Omental fat pad (tissue), 4 donors: Measurements from ENCODE around the gene PKP4. TPM values are rescaled to one million over a fixed set of nuclear protein-coding genes. Genes with fewer than 3 reads are reported as not detected.

Experiments used
- ATAC-seq: fragments of 150-250 bp; one replicate; pipeline ENCODE4 v1.9.1; 2016; ENCODE audit warnings: mild to moderate bottlenecking, moderate library complexity; ENCODE audit not compliant: low FRiP score
- DNase-seq: peaks from one replicate; pipeline ENCODE4 v3.0.0-alpha.2; 2019; ENCODE audit warnings: low spot score
- total RNA-seq, 4 donors: library from RNA; depleted of rRNA; stranded (reverse); fragments of >200 nt; gene quantifications; one replicate each; pipeline ENCODE4 v1.1.0, GENCODE V29; 2016
- TF ChIP-seq, protein P1 (sequence below), 3 donors: fragments of 450-650 bp; IDR thresholded peaks; one replicate each; pipeline ENCODE4 v1.5.1; 2016 to 2017; ENCODE audit warnings: antibody characterized with exemption in 3 of 3, mild to moderate bottlenecking in 3 of 3, moderate library complexity in 2 of 3

Gene PKP4
- total RNA-seq, 4 donors from 2014 or later: 25.8 to 96.9 (median 56.2) TPM

DNA sequence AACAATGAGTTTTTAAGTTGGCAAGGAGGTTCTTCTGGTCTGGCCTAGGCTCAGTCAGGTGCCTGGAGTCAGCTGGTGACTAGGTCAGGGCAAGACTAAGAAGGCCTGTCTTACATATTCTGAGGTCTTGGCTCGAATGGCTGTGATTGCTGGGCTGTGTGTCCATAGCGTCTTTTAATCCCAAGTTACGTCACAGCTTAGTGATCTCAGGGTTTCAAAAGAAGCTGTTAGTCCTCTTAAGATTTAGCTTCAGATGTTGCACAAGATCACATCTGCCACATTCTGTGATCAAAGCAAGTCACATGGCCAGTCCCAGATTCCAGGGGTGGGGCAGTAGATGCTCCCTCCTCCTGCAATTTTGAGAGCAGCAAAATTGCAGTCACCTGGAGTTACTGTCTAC lies 61.3 kb downstream of the PKP4 start:
- TF ChIP-seq, protein P1, sequence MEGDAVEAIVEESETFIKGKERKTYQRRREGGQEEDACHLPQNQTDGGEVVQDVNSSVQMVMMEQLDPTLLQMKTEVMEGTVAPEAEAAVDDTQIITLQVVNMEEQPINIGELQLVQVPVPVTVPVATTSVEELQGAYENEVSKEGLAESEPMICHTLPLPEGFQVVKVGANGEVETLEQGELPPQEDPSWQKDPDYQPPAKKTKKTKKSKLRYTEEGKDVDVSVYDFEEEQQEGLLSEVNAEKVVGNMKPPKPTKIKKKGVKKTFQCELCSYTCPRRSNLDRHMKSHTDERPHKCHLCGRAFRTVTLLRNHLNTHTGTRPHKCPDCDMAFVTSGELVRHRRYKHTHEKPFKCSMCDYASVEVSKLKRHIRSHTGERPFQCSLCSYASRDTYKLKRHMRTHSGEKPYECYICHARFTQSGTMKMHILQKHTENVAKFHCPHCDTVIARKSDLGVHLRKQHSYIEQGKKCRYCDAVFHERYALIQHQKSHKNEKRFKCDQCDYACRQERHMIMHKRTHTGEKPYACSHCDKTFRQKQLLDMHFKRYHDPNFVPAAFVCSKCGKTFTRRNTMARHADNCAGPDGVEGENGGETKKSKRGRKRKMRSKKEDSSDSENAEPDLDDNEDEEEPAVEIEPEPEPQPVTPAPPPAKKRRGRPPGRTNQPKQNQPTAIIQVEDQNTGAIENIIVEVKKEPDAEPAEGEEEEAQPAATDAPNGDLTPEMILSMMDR (IDR thresholded peaks at IDR 0.05): no peak
- DNase-seq: no peak
- ATAC-seq: peak; percentile 23

DNA sequence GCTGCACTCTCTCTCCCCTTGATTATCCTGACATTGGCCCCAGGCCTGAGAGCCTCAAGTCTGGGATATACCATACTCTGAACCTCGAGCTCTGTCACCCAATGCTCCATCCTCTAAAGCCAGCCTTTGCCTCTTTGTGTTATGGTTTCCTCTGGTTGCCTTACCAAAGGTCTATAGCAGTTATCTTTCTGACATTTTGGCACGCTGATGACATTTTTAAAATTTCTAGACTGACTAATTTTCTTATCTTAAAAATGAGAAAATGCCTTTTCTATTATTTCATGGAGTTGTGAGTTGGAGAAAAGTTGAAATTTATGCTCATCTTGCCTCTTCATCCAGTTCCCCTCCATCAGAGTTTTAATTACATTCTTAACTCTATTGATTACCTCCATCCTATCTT lies 62.7 kb downstream of the PKP4 start:
- no peak for DNase-seq
- TF ChIP-seq, protein P1 (IDR thresholded peaks at IDR 0.05): no peak
- ATAC-seq: no peak

DNA sequence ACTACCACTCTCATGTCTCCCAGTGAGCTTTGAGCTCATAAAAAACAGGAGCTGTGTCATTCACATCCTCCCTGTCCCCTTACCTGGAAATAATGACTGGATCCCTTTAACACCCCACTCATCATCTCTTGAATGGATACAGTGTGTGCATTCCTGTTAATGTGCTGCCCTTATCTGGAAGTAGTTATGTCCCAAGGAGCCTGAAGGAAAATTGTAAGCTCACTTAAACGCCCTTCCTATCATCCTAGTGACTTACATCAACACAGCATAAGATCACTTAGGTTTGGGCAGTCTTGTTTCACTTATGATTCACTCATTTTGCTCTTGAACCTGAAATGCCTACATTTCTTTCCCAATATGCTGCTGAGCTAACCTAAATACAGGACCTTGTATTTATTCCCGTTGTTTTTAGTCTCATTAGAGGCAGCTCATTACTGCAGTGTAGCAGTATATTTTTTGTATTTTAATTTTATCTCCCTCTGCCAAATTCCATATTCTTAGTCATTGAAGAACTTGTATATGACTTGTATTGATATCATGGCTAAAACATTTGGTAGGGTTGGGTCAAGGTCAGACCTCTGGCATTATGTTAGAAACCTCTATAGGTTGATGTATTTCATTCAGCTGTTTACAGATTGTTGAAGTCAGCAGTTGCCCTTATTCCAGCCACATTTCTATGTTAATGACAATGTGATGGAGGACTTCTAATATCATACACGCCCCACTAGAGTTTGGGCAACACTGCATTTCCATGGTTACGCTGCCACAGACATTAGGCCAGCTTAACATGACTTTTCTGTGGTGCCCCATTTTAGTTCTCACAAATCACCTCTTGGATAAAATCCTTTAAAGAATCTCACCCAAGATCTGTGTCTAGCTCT lies 72.9 kb downstream of the PKP4 start:
- TF ChIP-seq, protein P1 (IDR thresholded peaks at IDR 0.05): no peak
- ATAC-seq: no peak
- no peak for DNase-seq

DNA sequence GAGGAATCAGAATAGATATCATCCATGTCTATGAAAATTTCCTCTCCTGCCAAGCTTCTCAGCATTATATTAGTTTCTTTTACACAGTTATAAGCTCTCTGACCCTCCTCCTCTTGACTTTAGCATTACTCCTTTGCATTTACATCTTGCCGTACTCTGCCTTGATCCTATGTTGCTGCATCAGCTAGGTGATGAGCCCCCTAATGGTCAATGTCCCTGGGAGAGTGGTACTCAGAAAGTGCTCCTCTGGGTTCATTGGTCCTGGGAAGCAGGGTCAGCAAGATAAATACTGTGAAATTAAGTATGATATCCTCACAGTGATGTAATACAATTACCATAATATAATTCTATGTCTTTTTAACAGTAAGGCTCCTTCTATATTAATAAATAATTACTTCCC lies 74.1 kb downstream of the PKP4 start:
- DNase-seq (no peak), ATAC-seq (no peak)
- TF ChIP-seq, protein P1 (IDR thresholded peaks at IDR 0.05): no peak

DNA sequence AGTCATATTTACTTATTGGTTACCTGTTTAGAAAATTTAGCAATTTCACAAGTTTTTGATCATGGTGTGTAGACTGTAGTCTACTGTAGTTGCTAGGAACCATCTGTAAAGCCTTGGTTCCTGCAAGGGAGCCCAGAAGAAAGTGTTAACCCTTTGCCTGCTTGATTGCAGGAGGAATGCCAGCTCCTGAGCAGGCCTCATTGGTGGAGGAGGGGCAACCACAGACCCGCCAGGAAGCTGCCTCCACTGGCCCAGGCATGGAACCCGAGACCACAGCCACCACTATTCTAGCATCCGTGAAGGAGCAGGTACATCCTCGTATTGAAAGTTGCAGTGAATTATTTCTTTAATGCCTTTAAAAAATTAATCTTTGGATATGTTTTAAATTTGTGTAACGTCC lies 76.3 kb downstream of the PKP4 start:
- ATAC-seq (no peak), DNase-seq (no peak)
- TF ChIP-seq, protein P1 (IDR thresholded peaks at IDR 0.05): no peak

DNA sequence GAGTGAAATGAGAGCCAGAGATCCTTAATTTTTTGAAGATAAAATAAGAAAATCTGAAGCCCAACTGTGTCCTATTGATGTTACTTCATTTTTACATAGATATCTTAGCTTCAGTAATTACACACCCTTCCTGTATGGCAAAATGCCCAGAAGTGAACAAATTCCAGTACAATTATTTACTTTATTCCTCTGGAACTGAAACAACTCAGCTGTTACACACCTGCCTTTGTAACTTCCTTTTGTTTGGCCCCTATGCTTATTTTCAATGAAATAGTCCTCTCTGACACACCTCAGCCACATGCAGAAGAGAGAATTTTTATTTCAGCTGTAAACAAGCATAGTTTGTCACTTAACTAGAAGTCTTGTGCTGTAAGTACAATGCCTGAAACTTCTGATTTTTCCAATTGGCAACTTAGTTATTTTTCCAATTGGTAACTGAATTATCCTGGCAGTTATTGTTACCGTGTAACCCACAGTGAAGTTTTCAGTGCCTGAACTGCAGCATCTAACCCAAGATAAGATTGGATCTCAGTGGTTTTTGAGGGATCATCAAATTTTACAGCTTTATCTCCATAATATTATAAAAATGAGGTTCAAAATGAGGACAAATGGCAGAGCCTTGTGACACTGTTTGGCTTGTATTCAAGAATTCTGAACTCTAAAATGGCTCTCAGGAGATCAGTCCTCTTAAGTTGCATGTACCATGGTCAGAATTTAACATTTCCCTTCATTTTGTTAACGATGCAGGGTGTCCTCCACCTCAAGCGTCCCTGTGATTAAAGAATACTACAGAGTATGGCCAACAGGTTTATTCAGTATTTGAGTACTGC lies 82.6 kb downstream of the PKP4 start:
- no peak for ATAC-seq
- TF ChIP-seq, protein P1 (IDR thresholded peaks at IDR 0.05): no peak
- no peak for DNase-seq
